T-cell (primary cell): ENCODE data around the gene GPR55. TPM values are rescaled to one million over a fixed set of nuclear protein-coding genes. Genes with fewer than 3 reads are reported as not detected.
"Not testable (repeated sequence)": the region's sequence is repeated elsewhere in the genome, so short reads cannot be mapped to it uniquely, and the experiment has no call there.

ENCODE experiments used
- ATAC-seq, 4 experiments: fragments of 200-7000 bp in 3 of 4; fragments of 150-1000 bp in 1 of 4; cut with Tn5 transposase; replicated peaks in 1 of 4; 1 replicate in 3 of 4; 2 replicates in 1 of 4; pipeline ENCODE4 v1.10.0; 2021; ENCODE audit warnings: moderate library complexity in 3 of 4, mild to moderate bottlenecking in 2 of 4, moderate number of reproducible peaks in 1 of 4
- CTCF ChIA-PET, 2 donors: fragments of 300-600 bp; sonication (Branson Sonifier 250); formaldehyde crosslinking; loops; one replicate each; lab custom pipeline; 2022; ENCODE audit warnings: antibody characterized with exemption in 2 of 2; lab: Charles Lee
- POLR2A ChIA-PET, 2 donors: fragments of 300-600 bp; sonication (Branson Sonifier 250); formaldehyde crosslinking; loops; one replicate each; lab custom pipeline; 2022; ENCODE audit warnings: antibody characterized with exemption in 2 of 2; lab: Charles Lee
- DNase-seq, 35 experiments: peaks; one replicate each; pipeline versions ENCODE4 v3.0.0 to v3.0.0-alpha.2; 2013 to 2023
- H3K27ac ChIP-seq: one replicate; pipeline ENCODE4 v1.5.1; 2013; ENCODE audit warnings: low read length
- H3K27me3 ChIP-seq, 2 experiments: replicated peaks in 1 of 2; 1 replicate in 1 of 2; 2 replicates in 1 of 2; pipeline versions ENCODE4 v1.6.1 to v1.7.0; 2013; ENCODE audit warnings: low read length in 1 of 2, mixed read lengths in 1 of 2; ENCODE audit not compliant: control insufficient read depth in 2 of 2, insufficient read depth in 2 of 2; ENCODE audit errors: extremely low read depth in 1 of 2
- H3K36me3 ChIP-seq, 2 donors: 1 replicate in 1 of 2; 2 replicates in 1 of 2; pipeline versions ENCODE4 v1.6.1 to v1.7.0; 2013; ENCODE audit warnings: low read length in 1 of 2; ENCODE audit not compliant: control insufficient read depth in 2 of 2, insufficient read depth in 1 of 2; ENCODE audit errors: extremely low read depth in 1 of 2
- H3K4me1 ChIP-seq, 2 experiments: 1 replicate in 1 of 2; 2 replicates in 1 of 2; pipeline versions ENCODE4 v1.6.1 to v1.7.0; 2013; ENCODE audit warnings: low read length in 2 of 2, mixed read lengths in 1 of 2; ENCODE audit not compliant: insufficient read depth in 2 of 2, control insufficient read depth in 1 of 2; ENCODE audit errors: extremely low read depth in 1 of 2
- H3K4me3 ChIP-seq, 2 donors: 1 replicate in 1 of 2; 2 replicates in 1 of 2; pipeline versions ENCODE4 v1.5.1 to v1.7.0; 2013; ENCODE audit warnings: mild to moderate bottlenecking in 2 of 2, low read length in 1 of 2, moderate library complexity in 1 of 2; ENCODE audit not compliant: control insufficient read depth in 1 of 2; ENCODE audit errors: extremely low read depth in 1 of 2
- H3K9me3 ChIP-seq: 2 replicates; pipeline ENCODE4 v1.7.0; 2013
- H3K27ac Mint-ChIP-seq, 2 donors: one replicate each; pipeline ENCODE4 v1.8.0; 2020 to 2021; ENCODE audit warnings: mild to moderate bottlenecking in 2 of 2, mixed read lengths in 2 of 2
- H3K27me3 Mint-ChIP-seq, 2 donors: one replicate each; pipeline ENCODE4 v1.8.0; 2021 to 2022; ENCODE audit warnings: mixed read lengths in 2 of 2
- H3K36me3 Mint-ChIP-seq: one replicate; pipeline ENCODE4 v1.8.0; 2021; ENCODE audit warnings: mixed read lengths
- H3K4me1 Mint-ChIP-seq, 3 donors: one replicate each; pipeline ENCODE4 v1.8.0; 2020 to 2022; ENCODE audit warnings: mixed read lengths in 3 of 3, mild to moderate bottlenecking in 1 of 3
- H3K4me3 Mint-ChIP-seq, 3 donors: one replicate each; pipeline ENCODE4 v1.8.0; 2020 to 2022; ENCODE audit warnings: mild to moderate bottlenecking in 3 of 3, mixed read lengths in 3 of 3, moderate library complexity in 3 of 3
- H3K9me3 Mint-ChIP-seq, 3 donors: one replicate each; pipeline ENCODE4 v1.8.0; 2020 to 2022; ENCODE audit warnings: mixed read lengths in 3 of 3
- WGBS: methylation state at CpG from one replicate; pipeline ENCODE4 v1.1.5; 2013; ENCODE audit warnings: missing lambda C conversion rate; ENCODE audit not compliant: insufficient coverage; 5-methylcytosine and 5-hydroxymethylcytosine counted together
- total RNA-seq, 35 experiments: library from RNA in 6 of 35; stranded (reverse) in 6 of 35; fragments of 120-200 nt in 1 of 35; gene quantifications; one replicate each; pipeline versions ENCODE4 v1.2.1 to v1.2.4 and lab custom pipeline; 2013 to 2026

Gene GPR55
- total RNA-seq, 5 donors from 2014 or later (not counting 1 experiment from before 2014, with no cell fraction given): 2.7 to 15.5 (median 7.8) TPM

- H3K27ac ChIP-seq, H3K4me3 ChIP-seq, POLR2A ChIA-PET, DNase-seq, H3K27me3 Mint-ChIP-seq, ATAC-seq, H3K27ac Mint-ChIP-seq, H3K36me3 ChIP-seq, H3K9me3 ChIP-seq, CTCF ChIA-PET, H3K36me3 Mint-ChIP-seq, H3K4me3 Mint-ChIP-seq: not testable (repeated sequence)
- Mint-ChIP-seq H3K9me3 (peaks cover 5 to 18% (median 10%) of the 10 kb centered on the region in 3 donors), H3K4me1 (peaks cover 6 to 13% (median 8%) of the 10 kb centered on the region in 3 donors)
- peaks cover 0 to 18% of the 10 kb centered on the region in 2 experiments for H3K4me1 ChIP-seq
- peaks cover 0 to 33% of the 10 kb centered on the region in 2 experiments for H3K27me3 ChIP-seq
- 62% methylated on average over 2 of the region's 6 CpGs for WGBS
Observed at GRCh38 chr2:230936243-230936642, 11.2 kb upstream of the GPR55 start.

GRCh38 chr2:230935130-230935430 lies 10.0 kb upstream of the GPR55 start:
- Mint-ChIP-seq H3K9me3 (peaks cover 5 to 18% (median 10%) of the 10 kb centered on the region in 3 donors), H3K36me3 (no peaks in the 10 kb centered on the region), H3K4me1 (peaks cover 6 to 17% (median 12%) of the 10 kb centered on the region in 3 donors), H3K4me3 (no peak overlapping the region), H3K27ac (no peak overlapping the region), H3K27me3 (no peaks in the 10 kb centered on the region)
- POLR2A ChIA-PET: no interaction called here
- DNase-seq: no peak
- CTCF ChIA-PET: no interaction called here
- Histone ChIP-seq H3K4me3 (no peak overlapping the region), H3K4me1 (peaks cover 0 to 23% of the 10 kb centered on the region in 2 experiments), H3K27ac (no peak overlapping the region), H3K9me3 (peaks cover 3% of the 10 kb centered on the region), H3K27me3 (peaks cover 0 to 29% of the 10 kb centered on the region in 2 experiments), H3K36me3 (no peaks in the 10 kb centered on the region)
- WGBS: 84% methylated on average over 8 of the region's 9 CpGs
- no peak for ATAC-seq

DNA sequence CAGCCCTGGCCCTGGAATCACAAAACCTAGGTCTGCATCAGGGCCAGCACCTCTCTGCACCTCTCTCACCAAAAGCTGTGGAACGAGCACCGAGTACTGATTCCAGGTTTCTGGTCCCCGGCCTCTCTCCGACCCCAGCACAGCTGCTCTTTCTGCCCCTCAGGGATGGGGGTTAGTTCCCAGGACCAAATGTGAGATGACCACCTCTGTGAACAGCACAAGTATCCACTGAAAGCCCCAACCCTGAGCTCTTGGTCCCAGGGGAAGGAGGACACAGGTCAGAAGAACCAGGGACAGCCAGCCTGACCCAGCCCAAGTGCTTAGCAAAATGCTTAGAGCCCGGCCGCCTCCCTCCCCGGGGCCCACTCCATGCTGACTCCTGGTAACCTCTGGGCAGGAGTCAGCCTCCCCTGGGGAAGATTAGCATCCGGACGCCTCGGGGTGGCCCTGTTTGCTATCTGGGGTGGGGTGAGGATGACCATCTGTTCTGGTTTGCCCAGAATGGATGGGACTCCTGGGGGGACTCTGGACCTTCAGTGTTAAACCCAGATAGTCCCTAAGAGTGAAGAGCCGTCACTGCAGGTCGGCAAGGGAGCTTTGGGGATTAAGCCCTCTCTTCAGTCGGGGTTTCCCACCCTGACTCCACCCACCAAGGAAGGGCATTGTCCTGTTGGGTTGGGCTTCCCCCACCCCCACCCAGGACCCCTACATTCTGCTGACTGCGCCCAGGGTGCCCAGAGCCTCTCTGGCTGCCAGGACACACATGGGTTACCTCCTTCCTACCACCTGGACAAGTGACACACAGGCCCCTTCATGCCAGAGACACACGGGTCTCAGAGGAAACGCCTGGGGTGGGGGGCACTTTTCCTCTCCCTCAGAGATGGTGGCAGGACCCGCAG lies 9.4 kb upstream of the GPR55 start:
- ATAC-seq (no peak), DNase-seq (no peak)
- Mint-ChIP-seq H3K36me3 (no peaks in the 10 kb centered on the region), H3K4me3 (no peak overlapping the region), H3K27me3 (no peaks in the 10 kb centered on the region), H3K4me1 (peaks cover 6 to 17% (median 12%) of the 10 kb centered on the region in 3 donors), H3K27ac (no peak overlapping the region), H3K9me3 (peaks cover 5 to 18% (median 10%) of the 10 kb centered on the region in 3 donors)
- POLR2A ChIA-PET: no interaction called here
- H3K9me3 ChIP-seq: peaks cover 3% of the 10 kb centered on the region
- CTCF ChIA-PET: interaction anchor here in 1 of 2 donors (0.5 kb wide), 1 partner anchor 17 kb away, joined by 6 read pairs; no protein-coding TSS in a partner anchor
- H3K4me3 ChIP-seq: no peak overlapping the region
- WGBS: 84% methylated on average over 11 of the region's 17 CpGs
- no peaks in the 10 kb centered on the region for H3K36me3 ChIP-seq
- peaks cover 0 to 26% of the 10 kb centered on the region in 2 experiments for H3K4me1 ChIP-seq
- peaks cover 0 to 26% of the 10 kb centered on the region in 2 experiments for H3K27me3 ChIP-seq
- H3K27ac ChIP-seq: no peak overlapping the region

- WGBS: 75% methylated on average over 5 of the region's 10 CpGs
- Mint-ChIP-seq H3K27ac (no peak overlapping the region), H3K9me3 (peaks cover 5 to 18% (median 10%) of the 10 kb centered on the region in 3 donors), H3K4me1 (peaks cover 6 to 17% (median 12%) of the 10 kb centered on the region in 3 donors), H3K4me3 (no peak overlapping the region), H3K36me3 (no peaks in the 10 kb centered on the region), H3K27me3 (no peaks in the 10 kb centered on the region)
- ChIA-PET CTCF (interaction anchor here in 1 of 2 donors (0.5 kb wide), 1 partner anchor 18 kb away, joined by 6 read pairs; no protein-coding TSS in a partner anchor), POLR2A (no interaction called here)
- DNase-seq (no peak), ATAC-seq (no peak)
- Histone ChIP-seq H3K4me1 (peaks cover 0 to 26% of the 10 kb centered on the region in 2 experiments), H3K4me3 (no peak overlapping the region), H3K27me3 (peaks cover 0 to 20% of the 10 kb centered on the region in 2 experiments), H3K9me3 (peaks cover 3% of the 10 kb centered on the region), H3K27ac (no peak overlapping the region), H3K36me3 (no peaks in the 10 kb centered on the region)
Observed at GRCh38 chr2:230933521-230934180, 8.6 kb upstream of the GPR55 start.

DNA sequence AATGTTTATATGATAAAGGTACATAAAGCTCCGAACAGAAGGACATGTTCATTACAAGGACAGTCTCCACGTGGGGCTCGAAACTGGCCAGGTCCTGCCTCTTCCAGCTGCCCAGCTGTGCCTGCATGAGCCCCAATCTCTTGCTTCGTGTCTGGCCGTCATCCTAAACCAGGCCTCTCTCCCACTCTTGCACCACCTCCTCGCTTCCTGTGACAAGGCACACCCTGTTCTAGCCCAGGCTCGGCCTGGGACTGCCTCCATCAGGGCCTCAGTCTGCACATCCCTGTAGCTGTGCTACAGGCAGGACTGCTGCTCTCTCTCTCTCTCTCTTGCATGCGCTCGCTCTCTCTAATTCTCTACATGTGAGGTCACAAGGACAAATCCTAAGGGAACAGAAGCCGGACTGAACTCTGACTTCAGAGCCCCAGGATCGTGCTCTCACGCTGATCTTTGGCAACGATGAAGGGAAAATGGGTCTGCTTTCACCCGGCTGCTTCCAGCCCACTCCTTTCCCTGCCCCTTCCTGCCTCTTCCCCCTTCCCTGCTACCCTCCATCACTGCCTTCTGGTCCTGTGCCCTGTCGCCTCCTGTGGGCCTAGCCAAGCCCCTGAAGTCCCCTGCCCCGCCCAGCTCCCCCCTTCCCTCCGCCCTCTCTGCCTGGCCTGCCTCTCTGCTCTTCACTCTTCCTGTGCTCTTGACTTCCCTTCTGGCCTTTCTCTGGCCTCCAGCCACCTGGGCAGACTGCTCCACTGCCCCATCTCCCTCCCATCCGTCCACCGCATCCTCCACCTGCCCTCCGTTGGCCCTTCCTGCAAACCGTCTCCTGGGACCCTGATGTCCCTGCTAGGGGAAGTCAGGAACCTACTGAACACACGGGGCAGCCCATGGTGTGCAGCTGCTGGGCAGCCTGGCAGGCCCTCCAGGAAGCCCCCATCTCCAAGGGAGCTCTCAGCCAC lies 7.8 kb upstream of the GPR55 start:
- peaks cover 5 to 18% (median 10%) of the 10 kb centered on the region in 3 donors for H3K9me3 Mint-ChIP-seq
- WGBS: 83% methylated on average over 20 of the region's 22 CpGs
- peak in 1 of 4 experiments; percentile 47 for ATAC-seq

More for the DNA sequence above, 7.8 kb upstream of the GPR55 start:
- Mint-ChIP-seq H3K27ac (no peak overlapping the region), H3K4me1 (peaks cover 6 to 17% (median 12%) of the 10 kb centered on the region in 3 donors), H3K27me3 (no peaks in the 10 kb centered on the region), H3K4me3 (no peak overlapping the region), H3K36me3 (no peaks in the 10 kb centered on the region)
- Histone ChIP-seq H3K9me3 (peaks cover 3% of the 10 kb centered on the region), H3K27me3 (peaks cover 0 to 17% of the 10 kb centered on the region in 2 experiments), H3K4me3 (no peak overlapping the region), H3K36me3 (no peaks in the 10 kb centered on the region), H3K4me1 (peaks cover 0 to 26% of the 10 kb centered on the region in 2 experiments), H3K27ac (no peak overlapping the region)
- POLR2A ChIA-PET: no interaction called here
- no peak for DNase-seq
- CTCF ChIA-PET: no interaction called here
